ELF-1 (cell line): ENCODE results near the gene FAU.
"Not testable (repeated sequence)": the region's sequence is repeated elsewhere in the genome, so short reads cannot be mapped to it uniquely, and the experiment has no call there.

Source experiments
- DNase-seq: peaks from one replicate; pipeline ENCODE4 v3.0.0-alpha.2; 2016; ENCODE audit warnings: low read depth, low spot score

FAU gene

GRCh38 chr11:65121865-65122696 is at the start of gene FAU, which contains the start of gene MRPL49:
Gene FAU (minus strand): TSS chr11:65122134. CDS start chr11:65121813, 321 bp downstream.
Gene MRPL49 (plus strand): TSS chr11:65122321. CDS start chr11:65122347, 26 bp downstream.
- peak; percentile 98 for DNase-seq

- DNase-seq, result peak; percentile 94
Observed at GRCh38 chr11:65170058-65170534, 48.2 kb upstream of the FAU start, which contains the start of gene SPDYC. Gene SPDYC (plus strand): TSS chr11:65170233. CDS start chr11:65171358, 1,125 bp downstream.

DNA sequence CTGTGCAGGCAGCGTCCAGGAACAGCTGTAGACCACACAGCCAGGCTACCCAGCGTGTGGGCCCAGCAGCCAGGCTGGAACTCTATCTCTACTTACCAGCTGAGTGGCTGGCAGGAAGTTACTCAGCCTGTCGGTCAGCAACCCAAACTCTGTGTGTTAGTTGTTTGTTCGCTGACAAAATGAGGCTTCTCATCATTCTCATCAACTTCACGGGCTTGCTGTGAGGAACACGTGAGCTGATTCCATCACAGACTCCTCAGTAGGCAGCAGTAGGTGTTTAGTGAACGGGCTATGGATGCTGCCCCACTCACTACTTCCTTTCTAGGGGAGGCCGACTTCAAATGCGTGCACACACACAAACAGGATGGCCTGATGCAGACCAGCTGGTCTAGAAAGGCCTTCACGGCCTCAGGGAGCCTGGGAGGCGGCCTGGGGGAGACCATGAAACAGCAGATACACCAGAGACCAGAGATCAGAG is 47.3 kb upstream of the FAU start:
- DNase-seq, result peak; percentile 56

DNA sequence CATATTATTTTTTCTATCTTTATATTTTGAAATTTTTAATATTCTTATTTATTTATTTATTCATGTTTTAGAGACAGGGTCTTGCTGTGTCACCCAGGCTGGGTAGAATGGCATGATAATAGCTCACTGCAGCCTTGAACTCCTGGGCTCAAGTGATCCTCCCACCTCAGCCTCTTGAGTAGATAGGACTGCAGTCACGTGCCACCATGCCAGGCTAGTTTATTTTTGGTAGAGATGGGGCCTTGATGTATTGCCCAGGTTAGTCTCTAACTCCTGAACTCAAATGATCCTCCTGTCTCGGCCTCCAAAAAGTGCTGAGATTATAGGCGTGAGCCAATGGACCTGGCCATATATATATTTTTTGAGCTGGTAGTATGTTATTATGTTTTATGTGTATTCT is 45.7 kb upstream of the FAU start:
- DNase-seq, result no peak

DNA sequence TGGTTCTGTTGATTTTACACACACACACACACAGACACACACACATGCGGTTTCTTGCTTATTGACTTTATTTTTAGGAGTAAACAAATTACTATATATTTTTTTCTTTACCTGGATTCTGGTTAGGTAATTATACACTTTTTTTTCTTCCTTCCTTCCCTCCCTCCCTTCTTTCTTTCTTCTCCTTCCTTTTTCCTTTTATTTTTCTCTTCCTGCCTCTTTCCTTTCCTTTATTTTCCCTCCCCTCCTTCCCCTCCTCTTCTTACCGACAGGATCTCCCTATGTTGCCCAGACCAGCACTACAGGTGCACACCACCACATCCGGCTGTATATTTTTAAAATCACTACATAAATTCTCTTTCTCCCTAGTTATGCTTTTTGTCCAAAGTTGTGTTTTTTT is 45.0 kb upstream of the FAU start:
- no peak for DNase-seq

DNA sequence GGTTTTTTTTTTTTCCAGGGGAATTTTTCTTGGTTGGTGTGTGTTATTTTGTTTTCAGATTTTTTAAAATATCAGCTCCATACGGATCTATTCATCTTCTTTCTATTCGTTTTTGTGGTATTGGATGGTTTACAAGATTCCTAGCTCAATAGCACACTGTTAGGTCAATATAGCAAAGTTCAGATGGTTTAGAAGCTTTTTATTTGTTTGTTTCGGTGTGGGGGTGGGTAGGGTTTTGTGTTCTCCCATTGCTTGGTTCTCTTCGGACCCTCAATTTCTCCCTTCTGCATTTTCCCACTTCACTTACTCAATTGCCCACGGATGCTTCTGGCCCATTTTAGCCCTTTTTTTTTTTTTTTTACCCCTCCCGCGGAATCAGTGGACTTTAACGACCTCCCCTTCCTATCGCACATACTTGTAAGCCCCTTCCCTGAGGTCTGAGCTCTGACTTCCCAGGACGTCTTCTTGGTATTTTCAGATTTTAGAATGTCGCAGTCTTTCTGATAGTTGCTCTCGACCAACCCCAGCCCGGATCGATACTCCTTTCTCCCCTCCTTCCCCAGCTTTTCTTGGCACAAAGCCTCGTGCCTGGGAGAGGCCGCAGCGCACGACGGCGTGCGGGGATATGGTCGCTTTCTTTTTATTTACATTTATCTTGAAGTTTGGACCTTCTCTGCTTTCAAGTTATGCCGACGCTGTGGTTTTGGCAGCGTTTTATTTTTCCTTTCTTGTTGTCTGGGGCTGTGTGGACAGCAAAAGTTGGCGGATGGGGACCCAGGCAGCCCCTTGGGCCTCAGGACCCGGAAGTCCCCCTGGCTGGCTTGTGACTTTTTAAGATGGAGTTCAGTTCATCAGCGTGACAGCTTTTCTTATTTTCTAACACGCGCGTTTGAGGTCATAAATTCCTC is 43.7 kb upstream of the FAU start:
- DNase-seq, result no peak

GRCh38 chr11:65163684-65164083 is 41.8 kb upstream of the FAU start:
- no peak for DNase-seq

DNA sequence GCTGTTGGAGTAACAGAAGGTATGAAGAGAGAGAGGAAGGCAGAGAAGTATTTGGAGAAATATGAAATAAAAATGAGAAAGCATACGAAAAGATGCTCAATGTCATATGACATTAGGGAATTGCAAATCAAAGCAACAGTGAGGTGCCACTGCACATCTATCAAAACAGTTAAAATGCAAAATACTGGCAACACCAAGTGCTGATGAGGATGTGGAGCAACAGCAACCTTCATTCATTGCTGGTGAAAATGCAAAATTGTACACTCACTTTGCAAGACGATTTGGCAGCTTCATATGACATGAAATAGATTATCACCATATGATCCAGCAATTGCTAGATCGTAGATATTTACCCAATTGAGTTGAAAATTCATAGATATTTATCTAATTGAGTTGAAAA is 38.7 kb upstream of the FAU start:
- DNase-seq, result no peak

GRCh38 chr11:65159012-65159411 is 37.1 kb upstream of the FAU start:
- DNase-seq, result no peak

- DNase-seq, result no peak
Observed at GRCh38 chr11:65157336-65157735, 35.4 kb upstream of the FAU start.

DNA sequence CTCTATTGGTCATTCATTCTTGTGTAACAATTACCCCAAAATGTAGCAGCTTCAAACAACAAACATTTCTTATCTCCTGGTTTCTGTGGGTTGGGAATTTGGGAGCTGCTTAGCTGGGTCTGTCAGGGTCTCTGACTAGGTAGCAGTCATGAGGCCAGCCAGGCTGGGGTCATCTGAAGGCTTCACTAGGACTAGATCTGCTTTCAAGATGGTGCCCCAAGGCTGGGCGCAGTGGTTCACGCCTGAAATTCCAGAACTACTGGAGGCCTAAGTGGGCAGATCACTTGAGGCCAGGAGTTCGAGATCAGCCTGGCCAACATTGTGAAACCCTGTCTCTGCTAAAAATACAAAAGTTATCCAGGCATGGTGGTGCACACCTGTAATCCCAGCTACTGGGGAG is 35.0 kb upstream of the FAU start:
- DNase-seq, result no peak

DNA sequence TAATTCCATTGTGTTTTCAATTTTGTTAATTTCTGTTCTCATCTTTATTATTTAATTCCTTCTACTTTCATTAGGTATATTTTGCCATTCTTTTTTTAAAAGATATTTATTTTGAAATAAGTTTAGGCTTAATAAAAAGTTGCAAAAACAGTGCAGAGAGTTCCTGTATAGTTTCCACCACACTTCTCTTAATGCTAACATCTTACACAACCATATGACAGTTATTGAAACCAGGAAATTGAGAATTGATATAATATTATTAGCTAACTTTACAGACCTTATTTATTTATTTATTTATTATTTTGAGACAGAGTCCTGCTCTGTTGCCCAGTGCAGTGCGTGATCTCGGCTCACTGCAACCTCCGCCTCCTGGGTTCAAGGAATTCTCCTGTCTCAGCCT is 34.3 kb upstream of the FAU start:
- no peak for DNase-seq

GRCh38 chr11:65152122-65152521 is 30.2 kb upstream of the FAU start:
- no peak for DNase-seq

DNA sequence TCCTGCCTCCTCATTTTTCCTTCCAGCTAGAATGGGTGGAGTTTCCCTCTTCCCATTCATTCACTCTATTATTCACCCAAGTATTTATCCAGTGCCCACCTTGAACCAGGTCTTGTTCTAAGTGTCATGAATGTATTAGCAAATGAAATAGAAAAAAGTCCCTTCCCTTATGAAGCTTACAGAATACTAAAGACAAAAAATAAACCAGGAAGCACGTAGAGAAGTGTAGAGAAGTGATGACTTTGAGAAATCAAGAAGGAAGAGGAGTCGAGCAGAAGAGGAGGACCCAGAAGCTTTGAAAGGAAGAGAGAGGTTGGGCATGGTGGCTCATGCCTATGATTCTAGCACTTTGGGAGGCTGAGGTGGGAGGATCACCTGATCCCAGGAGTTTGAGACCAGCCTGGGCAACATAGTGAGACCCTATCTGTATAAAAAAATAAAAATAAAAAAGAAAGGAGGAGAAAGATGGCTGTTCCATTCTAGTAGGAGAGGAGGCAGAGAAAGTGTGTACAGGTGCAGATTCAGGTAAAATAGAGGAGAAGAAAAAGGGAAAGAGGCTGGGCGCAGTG is 29.5 kb upstream of the FAU start:
- DNase-seq, result no peak

DNA sequence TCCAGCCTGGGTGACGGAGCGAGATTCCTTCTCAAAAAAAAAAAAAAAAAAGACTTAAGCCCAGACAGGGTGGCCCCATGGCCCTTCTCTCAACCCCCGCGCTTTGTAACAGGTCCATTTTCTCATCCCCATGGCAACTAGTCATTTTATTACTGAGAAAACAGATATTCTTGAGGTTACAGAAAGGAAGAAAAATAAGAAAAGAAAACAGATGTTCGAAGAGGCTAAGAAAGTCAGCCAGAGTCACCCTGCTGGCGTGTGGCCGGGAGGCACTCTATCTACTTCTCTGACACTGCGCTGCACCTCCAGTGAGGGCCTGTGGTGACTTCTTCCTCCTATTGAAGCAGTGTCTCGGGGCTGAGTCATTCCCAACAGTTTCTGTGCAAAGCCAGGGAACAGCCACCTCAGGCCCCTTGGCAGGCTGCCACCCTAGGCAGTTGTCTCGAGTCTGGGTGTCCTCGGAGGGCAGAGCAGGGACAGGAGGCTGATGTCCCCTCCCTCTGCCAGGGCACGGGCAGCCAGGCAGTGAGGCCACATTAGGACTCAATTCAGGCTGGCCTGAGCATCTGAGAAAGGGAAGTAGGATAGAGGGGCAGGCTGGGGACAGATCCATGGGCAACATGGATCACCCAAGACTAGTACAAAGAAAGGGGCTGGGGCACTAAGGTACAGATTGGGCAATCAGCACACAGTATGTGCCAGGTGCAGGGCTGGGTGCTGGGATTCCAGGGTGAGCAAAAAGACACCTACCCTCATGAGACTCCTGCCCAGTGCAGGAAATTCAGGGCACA is 28.8 kb upstream of the FAU start:
- no peak for DNase-seq

DNA sequence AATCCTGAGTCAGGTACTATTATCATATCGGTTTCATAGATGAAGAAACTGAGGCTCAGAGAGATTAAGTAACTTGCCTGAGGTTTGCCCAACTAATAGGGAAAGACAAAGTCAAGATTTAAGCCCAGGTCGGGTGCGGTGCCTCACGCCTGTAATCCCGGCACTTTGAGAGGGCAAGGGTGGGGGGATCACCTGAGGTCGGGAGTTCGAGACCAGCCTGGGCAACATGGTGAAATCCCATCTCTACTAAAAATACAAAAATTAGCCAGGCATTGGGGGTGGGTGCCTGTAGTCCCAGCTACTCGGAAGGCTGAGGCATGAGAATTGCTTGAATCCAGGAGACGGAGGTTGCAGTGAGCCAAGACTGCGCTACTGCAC is 28.2 kb upstream of the FAU start:
- DNase-seq, result not testable (repeated sequence)

DNA sequence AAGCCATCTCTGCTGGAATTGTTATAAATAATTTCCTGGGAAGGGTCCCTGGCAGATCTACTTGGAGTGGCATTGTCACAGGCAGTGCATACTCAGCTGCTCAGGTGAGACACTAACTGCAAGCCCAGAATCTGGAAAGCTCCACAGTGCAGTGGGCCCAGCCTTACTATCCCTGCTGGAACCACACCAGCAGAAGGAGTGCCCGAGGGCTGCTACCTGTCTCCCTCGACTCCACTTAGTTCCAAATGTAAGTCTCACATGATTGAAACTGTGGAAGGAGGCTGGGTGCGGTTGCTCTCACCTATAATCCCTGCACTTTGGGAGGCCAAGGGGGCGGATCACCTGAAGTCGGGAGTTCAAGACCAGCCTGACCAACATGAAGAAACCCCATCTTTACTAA is 26.7 kb upstream of the FAU start:
- DNase-seq, result no peak

- no peak for DNase-seq
Observed at GRCh38 chr11:65147352-65148075, 25.6 kb upstream of the FAU start.

GRCh38 chr11:65141896-65142494 is 20.1 kb upstream of the FAU start:
- DNase-seq, result no peak

DNA sequence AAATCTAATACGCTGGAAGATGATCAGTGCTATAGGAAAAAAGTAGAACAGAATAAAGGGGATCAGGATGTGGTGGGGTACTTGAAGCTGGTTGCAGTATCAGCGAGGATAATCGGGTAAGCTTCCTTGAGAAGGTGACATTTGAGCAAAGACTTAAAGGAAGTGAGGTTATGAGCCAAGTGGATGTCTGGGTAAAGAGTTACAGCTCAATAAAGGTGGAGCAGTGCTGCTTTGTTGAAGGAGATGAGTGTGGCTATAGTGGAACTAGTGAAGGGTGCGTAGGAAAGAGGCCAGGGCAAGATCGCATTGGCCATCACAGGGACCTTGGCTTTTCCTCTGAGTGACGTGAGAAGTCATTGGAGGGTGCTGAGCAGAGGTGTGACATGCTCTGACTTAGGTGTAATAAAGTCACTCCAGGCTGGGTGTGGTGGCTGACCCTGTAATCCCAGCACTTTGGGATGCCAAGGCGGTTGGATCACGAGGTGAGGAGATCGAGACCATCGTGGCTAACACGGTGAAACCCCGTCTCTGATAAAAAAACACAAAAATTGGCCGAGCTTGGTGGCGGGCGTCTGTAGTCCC is 14.7 kb upstream of the FAU start:
- no peak for DNase-seq
